ENCODE results near the gene SPA17.

DNA sequence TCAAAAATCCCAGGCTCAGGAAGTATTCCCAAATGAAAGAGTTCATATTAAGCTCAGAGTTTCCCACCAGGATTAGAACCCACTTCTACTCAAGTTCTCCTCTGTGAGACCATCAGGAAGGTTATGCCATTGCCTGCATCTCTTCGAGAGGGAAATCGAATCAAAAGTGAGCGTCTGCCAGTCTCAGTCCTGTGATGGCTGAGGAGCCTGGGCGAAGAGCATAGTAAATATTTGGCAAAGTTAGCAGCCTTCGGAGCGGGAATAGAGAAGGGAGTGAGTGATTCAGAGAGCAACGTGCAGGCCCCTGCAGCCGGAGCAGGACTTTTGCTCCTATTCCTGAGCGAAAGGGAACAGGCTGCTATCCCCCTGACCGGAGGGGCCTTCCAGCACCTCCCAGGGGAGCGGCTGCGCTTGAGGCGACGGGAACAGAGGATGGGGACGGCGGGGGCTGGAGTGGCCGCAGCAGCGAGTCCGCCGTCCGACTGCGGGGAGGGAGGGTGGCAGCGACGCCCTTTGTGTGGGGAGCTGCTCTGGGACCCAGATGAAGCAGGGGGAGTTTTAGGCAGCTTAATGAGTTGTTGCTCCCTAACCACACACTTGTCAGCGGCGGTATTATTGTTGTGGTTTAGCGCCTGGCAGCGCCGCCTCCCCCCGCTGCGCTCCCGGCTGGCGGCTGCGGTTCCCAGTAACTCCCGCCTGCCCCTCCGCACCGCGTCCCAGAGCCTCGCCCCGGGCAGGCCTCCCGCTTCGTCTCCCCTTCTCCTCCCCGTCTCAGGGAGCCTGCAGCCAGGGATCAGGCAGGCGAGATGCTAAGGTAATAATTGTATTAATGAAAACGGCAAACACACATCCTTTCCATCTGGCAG is 44.3 kb downstream of the SPA17 start:
- no peak for TF ChIP-seq EZH2 (IDR thresholded peaks at IDR 0.05; ENCODE audit: borderline replicate concordance, insufficient read depth, low read length, poor library complexity, severe bottlenecking)
- no peak for TF ChIP-seq CTCF (IDR thresholded peaks at IDR 0.05; ENCODE audit: poor library complexity, severe bottlenecking)
- no peak for TF ChIP-seq RAD21 (conservative IDR thresholded peaks at IDR 0.05)
- no peak for TF ChIP-seq SMC3 (conservative IDR thresholded peaks at IDR 0.05; ENCODE audit: poor library complexity)
- TF ChIP-seq POLR2AphosphoS5 (IDR thresholded peaks at IDR 0.05) = no peak
- peak; percentile 15 for TF ChIP-seq EP300 (conservative IDR thresholded peaks at IDR 0.05; ENCODE audit: poor library complexity, severe bottlenecking)
